HG02763 (cell line): ENCODE data around the gene RNF151.
"Not testable (repeated sequence)": the region's sequence is repeated elsewhere in the genome, so short reads cannot be mapped to it uniquely, and the experiment has no call there.

Source experiments
- ATAC-seq: cut with Tn5 transposase; IDR thresholded peaks from one replicate; pipeline ENCODE4 v1.9.1; 2021; ENCODE audit warnings: mild to moderate bottlenecking, moderate library complexity; ENCODE audit not compliant: unreplicated experiment

RNF151 gene

GRCh38 chr16:1938910-1939309 lies 27.7 kb upstream of the RNF151 start:
- no peak for ATAC-seq

- not testable (repeated sequence) for ATAC-seq
Measured at GRCh38 chr16:1939833-1940232, 26.8 kb upstream of the RNF151 start.

- no peak for ATAC-seq
Measured at GRCh38 chr16:1940273-1941161, 26.1 kb upstream of the RNF151 start.

GRCh38 chr16:1941162-1942046 lies 25.3 kb upstream of the RNF151 start:
- no peak for ATAC-seq

- ATAC-seq = no peak
Measured at GRCh38 chr16:1942047-1942809, 24.4 kb upstream of the RNF151 start.

GRCh38 chr16:1942810-1943726 lies 23.6 kb upstream of the RNF151 start, which contains the start of gene MSRB1:
TSS of gene MSRB1 (minus strand) at chr16:1943199. CDS start at chr16:1943156, 43 bp downstream.
- peak; percentile 94 for ATAC-seq

- no peak for ATAC-seq
Measured at GRCh38 chr16:1944612-1945199, 21.9 kb upstream of the RNF151 start.

- ATAC-seq = no peak
Measured at GRCh38 chr16:1945559-1946391, 20.9 kb upstream of the RNF151 start.

- ATAC-seq = no peak
Measured at GRCh38 chr16:1946495-1947368, 19.9 kb upstream of the RNF151 start.

- no peak for ATAC-seq
Measured at GRCh38 chr16:1947369-1947670, 19.3 kb upstream of the RNF151 start.

GRCh38 chr16:1949507-1949906 lies 17.1 kb upstream of the RNF151 start:
- no peak for ATAC-seq

- ATAC-seq = no peak
Measured at GRCh38 chr16:1950047-1950446, 16.6 kb upstream of the RNF151 start.

GRCh38 chr16:1950559-1950958 lies 16.1 kb upstream of the RNF151 start:
- no peak for ATAC-seq

GRCh38 chr16:1953734-1954133 lies 12.9 kb upstream of the RNF151 start:
- no peak for ATAC-seq

- ATAC-seq = not testable (repeated sequence)
Measured at GRCh38 chr16:1957434-1958142, 9.1 kb upstream of the RNF151 start.

- not testable (repeated sequence) for ATAC-seq
Measured at GRCh38 chr16:1958143-1958491, 8.5 kb upstream of the RNF151 start.

GRCh38 chr16:1958715-1959268 lies 7.9 kb upstream of the RNF151 start:
- ATAC-seq = no peak
